Parathyroid adenoma (tissue), 2 donors: ENCODE results near the gene LYPD1.
"Not testable (repeated sequence)": the region's sequence is repeated elsewhere in the genome, so short reads cannot be mapped to it uniquely, and the experiment has no call there.

Experiments
- H2AFZ ChIP-seq: fragments of 300-600 bp; sonication (generic); one replicate; pipeline ENCODE4 v1.7.0; 2017; ENCODE audit warnings: antibody characterized with exemption, mild to moderate bottlenecking
- H3K27ac ChIP-seq: fragments of 300-600 bp; sonication (generic); one replicate; pipeline ENCODE4 v1.7.0; 2017
- H3K27me3 ChIP-seq: fragments of 300-600 bp; sonication (generic); one replicate; pipeline ENCODE4 v1.7.0; 2017; ENCODE audit warnings: low read length; ENCODE audit not compliant: control insufficient read depth, insufficient read depth
- H3K36me3 ChIP-seq: fragments of 300-600 bp; sonication (generic); one replicate; pipeline ENCODE4 v1.7.0; 2017; ENCODE audit warnings: low read length; ENCODE audit not compliant: control insufficient read depth, insufficient read depth
- H3K4me1 ChIP-seq: fragments of 300-600 bp; sonication (generic); one replicate; pipeline ENCODE4 v1.7.0; 2017; ENCODE audit warnings: control low read depth
- H3K4me2 ChIP-seq: fragments of 300-600 bp; sonication (generic); one replicate; pipeline ENCODE4 v1.7.0; 2017; ENCODE audit warnings: low read length
- H3K4me3 ChIP-seq: fragments of 300-600 bp; sonication (generic); one replicate; pipeline ENCODE4 v1.7.0; 2017; ENCODE audit warnings: low read depth, low read length
- H3K79me2 ChIP-seq: fragments of 300-600 bp; sonication (generic); one replicate; pipeline ENCODE4 v1.7.0; 2017; ENCODE audit warnings: control low read depth
- H3K9ac ChIP-seq: fragments of 300-600 bp; sonication (generic); one replicate; pipeline ENCODE4 v1.7.0; 2017; ENCODE audit warnings: mild to moderate bottlenecking
- H3K9me3 ChIP-seq: fragments of 300-600 bp; sonication (generic); one replicate; pipeline ENCODE4 v1.7.0; 2017; ENCODE audit warnings: low read length; ENCODE audit not compliant: control insufficient read depth
- TF ChIP-seq, protein P1 (sequence below): fragments of 300-600 bp; sonication (generic); IDR thresholded peaks from one replicate; pipeline ENCODE4 v1.7.0; 2017; ENCODE audit warnings: antibody characterized with exemption, mild to moderate bottlenecking
- donor health status: primary hyperparathyroidism.

LYPD1 gene

GRCh38 chr2:132703396-132703795 is 33.4 kb upstream of the LYPD1 start:
- H3K79me2 ChIP-seq: no peaks in the 10 kb centered on the region

GRCh38 chr2:132701810-132702209 is 31.8 kb upstream of the LYPD1 start:
- H3K9ac ChIP-seq: no peak overlapping the region
- no peak overlapping the region for H3K4me2 ChIP-seq
- H3K4me1 ChIP-seq: no peaks in the 10 kb centered on the region
- H3K27me3 ChIP-seq: no peaks in the 10 kb centered on the region
- H3K36me3 ChIP-seq: no peaks in the 10 kb centered on the region
- H2AFZ ChIP-seq: no peak overlapping the region
- TF ChIP-seq, protein P1, sequence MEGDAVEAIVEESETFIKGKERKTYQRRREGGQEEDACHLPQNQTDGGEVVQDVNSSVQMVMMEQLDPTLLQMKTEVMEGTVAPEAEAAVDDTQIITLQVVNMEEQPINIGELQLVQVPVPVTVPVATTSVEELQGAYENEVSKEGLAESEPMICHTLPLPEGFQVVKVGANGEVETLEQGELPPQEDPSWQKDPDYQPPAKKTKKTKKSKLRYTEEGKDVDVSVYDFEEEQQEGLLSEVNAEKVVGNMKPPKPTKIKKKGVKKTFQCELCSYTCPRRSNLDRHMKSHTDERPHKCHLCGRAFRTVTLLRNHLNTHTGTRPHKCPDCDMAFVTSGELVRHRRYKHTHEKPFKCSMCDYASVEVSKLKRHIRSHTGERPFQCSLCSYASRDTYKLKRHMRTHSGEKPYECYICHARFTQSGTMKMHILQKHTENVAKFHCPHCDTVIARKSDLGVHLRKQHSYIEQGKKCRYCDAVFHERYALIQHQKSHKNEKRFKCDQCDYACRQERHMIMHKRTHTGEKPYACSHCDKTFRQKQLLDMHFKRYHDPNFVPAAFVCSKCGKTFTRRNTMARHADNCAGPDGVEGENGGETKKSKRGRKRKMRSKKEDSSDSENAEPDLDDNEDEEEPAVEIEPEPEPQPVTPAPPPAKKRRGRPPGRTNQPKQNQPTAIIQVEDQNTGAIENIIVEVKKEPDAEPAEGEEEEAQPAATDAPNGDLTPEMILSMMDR: no peak
- no peak overlapping the region for H3K27ac ChIP-seq
- no peak overlapping the region for H3K4me3 ChIP-seq
- H3K79me2 ChIP-seq: no peaks in the 10 kb centered on the region
- H3K9me3 ChIP-seq: no peaks in the 10 kb centered on the region

More at GRCh38 chr2:132703396-132703795, 33.4 kb upstream of the LYPD1 start:
- Histone ChIP-seq H2AFZ (no peak overlapping the region), H3K36me3 (no peaks in the 10 kb centered on the region), H3K27ac (no peak overlapping the region), H3K9me3 (no peaks in the 10 kb centered on the region), H3K4me1 (no peaks in the 10 kb centered on the region), H3K9ac (no peak overlapping the region), H3K27me3 (no peaks in the 10 kb centered on the region), H3K4me2 (no peak overlapping the region), H3K4me3 (no peak overlapping the region)
- TF ChIP-seq, protein P1: no peak

GRCh38 chr2:132699802-132700201 is 29.8 kb upstream of the LYPD1 start:
- not testable (repeated sequence) for H3K4me3 ChIP-seq, H3K27ac ChIP-seq, H3K9me3 ChIP-seq, H3K4me2 ChIP-seq, H3K4me1 ChIP-seq, H3K79me2 ChIP-seq, H3K27me3 ChIP-seq, H3K36me3 ChIP-seq, H3K9ac ChIP-seq, H2AFZ ChIP-seq

DNA sequence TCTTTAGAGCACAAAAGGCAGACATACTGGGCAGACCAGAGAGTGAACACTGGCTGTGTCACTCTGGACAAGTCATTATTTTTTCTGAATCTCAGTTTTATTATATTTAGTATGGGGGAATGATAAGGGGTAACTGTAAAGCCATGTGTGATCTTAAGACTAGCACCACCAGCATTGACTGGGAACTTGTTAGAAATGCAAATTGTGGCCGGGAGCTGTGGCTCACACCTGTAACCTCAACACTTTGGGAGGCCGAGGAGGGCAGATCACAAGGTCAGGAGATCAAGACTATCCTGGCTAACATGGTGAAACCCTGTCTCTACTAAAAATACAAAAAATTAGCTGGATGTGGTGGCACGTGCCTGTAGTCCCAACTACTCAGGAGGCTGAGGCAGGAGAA is 28.3 kb upstream of the LYPD1 start:
- not testable (repeated sequence) for H3K4me1 ChIP-seq

DNA sequence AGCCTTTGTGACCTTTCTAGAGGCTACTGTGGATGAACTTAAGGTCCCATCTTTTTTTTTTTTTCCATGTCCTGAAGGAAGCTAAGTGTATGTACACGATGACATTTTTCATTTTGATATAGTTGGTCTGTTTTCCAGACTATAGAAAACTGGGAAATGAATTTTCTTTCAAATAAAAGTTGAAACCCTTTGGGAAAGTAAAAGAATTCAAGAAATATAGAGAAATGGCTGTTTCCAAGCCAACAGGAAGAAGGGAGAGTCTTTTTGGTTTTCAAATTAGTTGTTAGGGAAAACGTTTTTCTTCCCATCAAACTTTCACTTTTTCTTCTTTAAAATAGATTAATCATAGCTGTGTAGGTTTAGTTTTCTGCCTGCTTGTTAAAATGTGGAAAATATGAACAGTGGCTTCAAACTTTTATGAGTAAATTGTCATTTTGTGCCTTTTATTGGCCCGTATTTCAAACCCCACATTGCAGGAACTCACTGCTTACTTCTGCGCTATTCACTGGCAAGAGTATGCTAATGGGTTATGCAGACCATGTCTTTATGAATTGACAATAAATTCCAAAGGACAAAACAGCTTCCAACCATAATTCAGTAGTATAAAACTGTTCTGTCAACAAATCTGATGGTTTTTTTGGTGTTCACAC is 27.7 kb upstream of the LYPD1 start:
- H3K79me2 ChIP-seq: no peaks in the 10 kb centered on the region
- no peaks in the 10 kb centered on the region for H3K4me1 ChIP-seq
- H2AFZ ChIP-seq: no peak overlapping the region
- no peak overlapping the region for H3K4me2 ChIP-seq
- H3K9me3 ChIP-seq: no peaks in the 10 kb centered on the region
- H3K36me3 ChIP-seq: no peaks in the 10 kb centered on the region
- TF ChIP-seq, protein P1: no peak
- no peak overlapping the region for H3K27ac ChIP-seq
- no peak overlapping the region for H3K4me3 ChIP-seq
- no peaks in the 10 kb centered on the region for H3K27me3 ChIP-seq
- H3K9ac ChIP-seq: no peak overlapping the region

More for the DNA sequence above, 28.3 kb upstream of the LYPD1 start:
- H3K9ac ChIP-seq, H3K4me2 ChIP-seq, H3K27ac ChIP-seq, H2AFZ ChIP-seq, H3K27me3 ChIP-seq, H3K79me2 ChIP-seq, H3K36me3 ChIP-seq, H3K9me3 ChIP-seq, H3K4me3 ChIP-seq: not testable (repeated sequence)

DNA sequence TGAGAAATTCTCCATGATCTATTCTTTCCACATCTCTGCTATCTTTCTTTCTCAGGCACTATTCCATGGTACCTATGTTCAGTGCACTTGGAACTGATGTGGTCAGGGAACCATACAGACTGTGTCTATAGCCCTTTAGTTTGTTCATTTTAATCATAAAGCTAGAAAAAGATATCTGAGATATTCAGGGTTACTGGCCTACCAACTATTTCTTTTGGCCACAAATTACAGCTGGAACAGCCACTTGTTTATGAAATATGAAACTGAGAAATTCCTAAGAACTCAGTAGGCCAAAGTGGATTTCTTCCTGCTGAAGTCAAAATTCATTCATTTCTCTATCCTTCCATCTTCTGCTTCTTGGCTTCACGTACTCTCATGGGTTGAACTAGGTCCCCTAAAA is 22.8 kb upstream of the LYPD1 start:
- H3K4me2 ChIP-seq: no peak overlapping the region
- no peaks in the 10 kb centered on the region for H3K4me1 ChIP-seq
- H3K36me3 ChIP-seq: no peaks in the 10 kb centered on the region
- TF ChIP-seq, protein P1: no peak
- H3K4me3 ChIP-seq: no peak overlapping the region
- H3K27ac ChIP-seq: no peak overlapping the region
- no peaks in the 10 kb centered on the region for H3K27me3 ChIP-seq
- no peaks in the 10 kb centered on the region for H3K9me3 ChIP-seq
- H3K79me2 ChIP-seq: no peaks in the 10 kb centered on the region
- no peak overlapping the region for H2AFZ ChIP-seq
- no peak overlapping the region for H3K9ac ChIP-seq
